Middle frontal gyrus (tissue), 1 donor: ENCODE results near the gene TAF15.

Experiments used
- DNase-seq: peaks from one replicate; pipeline ENCODE4 v3.0.0-alpha.2; 2015; ENCODE audit warnings: low spot score; ENCODE audit errors: extremely low spot score

TAF15 gene

DNA sequence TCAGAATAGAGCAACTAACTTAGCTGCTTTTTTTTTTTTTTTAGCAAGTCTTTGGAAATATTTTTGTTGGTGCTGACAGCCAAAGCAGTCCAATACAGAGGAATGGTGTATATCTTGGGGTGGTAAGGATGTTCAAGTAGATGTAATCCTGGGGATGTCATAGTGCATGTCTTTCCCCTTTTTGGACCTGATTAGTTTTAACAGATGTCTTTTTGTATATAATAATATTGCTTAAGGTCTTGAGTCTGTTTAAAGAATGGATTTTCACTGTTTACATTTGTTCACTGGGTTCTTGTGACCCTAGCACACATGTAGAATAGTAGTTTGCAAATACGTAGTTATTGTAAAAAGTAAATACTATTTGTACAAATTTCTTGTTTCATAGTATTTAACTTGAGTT lies 7.9 kb downstream of the TAF15 start:
- DNase-seq = no peak

DNA sequence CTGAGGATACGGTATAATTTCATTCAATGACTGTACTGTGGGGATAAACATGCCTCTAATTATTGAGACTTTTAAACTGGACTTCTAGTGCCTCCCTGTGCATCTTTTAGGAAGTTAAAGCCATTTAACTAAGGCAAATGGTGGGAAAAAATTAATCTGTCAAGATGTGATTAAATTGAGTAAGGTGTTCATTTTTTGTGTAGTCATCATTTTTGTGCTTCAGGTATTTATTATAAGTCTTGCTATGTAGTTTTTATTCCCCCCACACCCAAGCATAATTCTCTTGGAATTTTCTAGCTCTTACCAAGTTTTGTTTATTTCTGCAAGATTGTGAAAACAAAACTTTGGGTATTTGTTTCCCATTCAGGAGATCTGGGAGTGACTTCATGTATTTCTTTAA lies 10.2 kb downstream of the TAF15 start:
- DNase-seq = no peak

DNA sequence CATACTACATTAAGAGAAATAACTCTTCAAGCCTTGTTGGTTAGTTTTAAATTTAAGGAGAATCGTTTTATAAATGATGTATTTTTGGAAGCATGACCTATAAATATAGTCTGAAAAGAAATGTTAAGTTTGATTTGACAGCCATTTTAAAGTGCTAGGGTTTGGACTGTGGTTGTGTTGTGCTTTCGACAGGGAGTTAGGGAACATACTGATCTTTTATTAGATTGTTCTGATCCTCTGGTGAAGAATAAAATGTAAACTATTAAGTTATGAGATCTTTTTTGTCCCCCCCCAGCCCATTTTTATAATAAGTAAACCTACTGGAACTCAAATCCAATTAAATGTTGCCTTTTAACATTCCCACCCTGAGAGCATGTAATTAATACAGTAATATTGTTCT lies 12.0 kb downstream of the TAF15 start:
- no peak for DNase-seq

DNA sequence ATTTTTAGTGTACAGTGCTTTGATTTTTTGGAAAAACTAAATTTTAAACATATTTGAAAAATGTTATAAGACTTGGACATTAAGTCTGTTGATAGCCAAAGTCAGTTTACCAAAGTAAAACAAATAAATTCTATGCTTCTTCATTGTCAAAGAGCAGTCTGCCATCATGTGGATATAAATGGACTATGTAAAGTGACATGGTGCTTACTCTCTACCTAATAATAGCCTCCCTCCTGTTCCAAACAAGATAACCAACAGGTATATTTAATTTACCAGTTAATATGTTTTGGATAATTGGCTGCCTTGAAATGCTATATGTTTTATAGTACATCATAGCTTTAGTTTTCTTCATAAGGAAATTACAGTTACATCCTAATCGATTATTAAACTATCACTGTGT lies 15.9 kb downstream of the TAF15 start:
- DNase-seq = no peak

DNA sequence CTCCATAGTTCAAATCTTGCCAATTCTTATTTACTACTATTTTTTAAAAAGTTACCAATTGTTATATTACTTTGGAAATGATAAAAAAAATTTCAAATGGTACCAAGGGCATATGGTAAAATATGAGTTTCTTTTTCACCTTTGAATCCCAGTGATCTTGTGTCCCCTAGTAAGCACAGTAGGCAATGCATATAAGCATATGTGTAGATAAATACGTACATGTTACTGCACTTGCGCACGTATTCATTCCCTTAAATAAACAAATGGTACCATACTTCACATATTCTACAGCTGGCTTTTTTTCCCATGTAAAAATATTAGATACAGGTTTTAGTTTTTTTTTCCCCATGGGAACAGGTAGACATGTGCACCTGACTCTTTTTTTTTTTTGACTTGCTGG lies 31.8 kb downstream of the TAF15 start:
- DNase-seq = no peak

DNA sequence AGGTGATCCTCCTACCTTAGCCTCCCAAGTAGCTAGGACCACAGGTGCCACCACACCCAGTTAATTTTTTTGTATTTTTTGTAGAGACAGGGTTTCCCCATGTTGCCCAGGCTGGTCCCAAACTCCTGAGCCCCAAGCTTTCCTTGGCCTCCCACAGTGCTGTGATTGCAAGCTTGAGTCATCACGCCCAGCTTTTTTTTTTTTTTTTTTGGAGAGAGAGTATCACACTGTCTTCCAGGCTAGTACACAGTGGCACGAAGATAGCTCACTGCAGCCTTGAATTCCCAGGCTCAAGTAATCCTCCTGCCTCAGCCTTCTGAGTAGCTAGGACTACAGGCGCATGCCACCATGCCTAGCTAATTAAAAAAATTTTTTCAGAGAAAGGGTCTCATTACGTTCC lies 32.2 kb downstream of the TAF15 start:
- no peak for DNase-seq

DNA sequence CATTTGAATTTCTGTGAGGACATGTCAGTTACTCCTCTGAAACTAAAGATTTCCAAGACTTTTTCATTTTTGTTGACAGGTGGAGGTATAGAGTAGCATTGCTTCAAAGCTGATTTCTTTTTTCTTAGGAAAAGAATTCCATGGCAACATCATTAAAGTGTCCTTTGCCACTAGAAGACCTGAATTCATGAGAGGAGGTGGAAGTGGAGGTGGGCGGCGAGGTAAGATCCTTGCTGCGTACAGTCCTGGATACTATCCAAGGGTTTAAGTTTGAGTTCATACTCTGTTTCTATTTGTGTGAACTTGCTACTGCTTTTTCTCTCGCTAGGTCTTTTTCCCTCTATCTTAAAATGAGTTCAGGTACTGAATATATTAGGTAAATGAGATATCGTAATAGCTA lies 33.0 kb downstream of the TAF15 start:
- no peak for DNase-seq

DNA sequence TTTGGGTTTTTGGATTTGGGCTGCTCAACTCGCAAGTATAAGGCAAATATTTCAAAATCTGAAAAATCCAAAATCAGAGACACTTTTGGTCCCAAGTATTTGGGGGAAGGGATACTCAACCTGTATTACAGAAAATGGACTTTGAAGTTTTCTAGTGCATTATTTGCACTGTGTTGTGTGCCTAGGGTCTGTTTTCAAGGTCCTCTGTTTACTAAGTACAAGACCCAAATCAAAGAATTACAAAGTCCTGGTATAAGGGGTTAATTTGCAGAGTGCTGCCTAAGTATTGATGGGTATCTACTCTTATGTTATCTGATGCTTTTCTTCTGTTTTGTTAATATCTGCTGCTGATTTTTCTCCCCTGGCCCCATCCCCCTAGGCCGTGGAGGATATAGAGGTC lies 34.4 kb downstream of the TAF15 start:
- DNase-seq = no peak

DNA sequence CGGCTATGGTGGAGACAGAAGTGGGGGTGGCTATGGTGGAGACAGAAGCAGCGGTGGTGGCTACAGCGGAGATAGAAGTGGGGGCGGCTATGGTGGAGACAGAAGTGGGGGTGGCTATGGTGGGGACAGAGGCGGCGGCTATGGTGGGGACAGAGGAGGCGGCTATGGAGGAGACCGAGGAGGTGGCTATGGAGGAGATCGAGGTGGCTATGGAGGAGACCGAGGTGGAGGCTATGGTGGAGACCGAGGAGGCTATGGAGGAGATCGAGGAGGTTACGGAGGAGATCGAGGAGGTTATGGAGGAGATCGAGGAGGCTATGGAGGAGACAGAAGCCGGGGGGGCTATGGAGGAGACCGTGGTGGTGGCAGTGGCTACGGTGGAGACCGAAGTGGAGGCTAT lies 35.3 kb downstream of the TAF15 start:
- DNase-seq = no peak

DNA sequence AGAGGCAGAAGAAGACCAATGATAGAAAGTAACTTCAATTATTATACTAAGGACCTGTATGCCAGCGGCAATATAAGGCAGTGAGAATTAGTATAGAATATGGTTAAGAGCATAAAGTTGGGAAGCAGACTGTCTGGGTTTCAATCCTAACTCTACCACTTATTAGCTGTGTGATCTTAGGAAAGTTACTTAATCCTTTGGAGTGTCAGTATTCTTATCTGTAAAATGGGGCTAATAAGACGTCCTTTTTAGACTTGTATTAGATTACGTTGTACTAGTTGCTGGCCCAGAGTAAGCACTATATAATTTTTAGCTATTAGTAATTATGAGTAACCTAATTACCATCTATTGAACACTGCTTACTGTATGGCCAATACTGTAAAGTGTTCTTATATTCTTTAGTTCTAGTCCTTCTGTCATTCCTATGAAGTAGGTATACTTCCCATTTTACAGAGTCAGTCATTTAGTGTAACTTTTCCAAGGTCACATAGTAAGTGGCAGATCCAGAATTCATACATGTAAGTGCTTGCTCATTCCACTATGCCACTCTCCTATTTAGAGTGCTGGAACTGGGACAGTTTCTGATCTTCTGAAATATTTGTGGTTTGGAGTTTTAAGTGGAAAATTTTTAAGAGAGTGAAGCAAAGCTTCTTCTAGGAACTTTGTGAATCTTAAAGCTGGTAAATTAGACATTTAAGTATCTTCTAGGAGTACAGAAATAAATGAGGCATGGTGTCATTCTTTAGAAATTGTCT lies 36.9 kb downstream of the TAF15 start:
- DNase-seq = no peak

DNA sequence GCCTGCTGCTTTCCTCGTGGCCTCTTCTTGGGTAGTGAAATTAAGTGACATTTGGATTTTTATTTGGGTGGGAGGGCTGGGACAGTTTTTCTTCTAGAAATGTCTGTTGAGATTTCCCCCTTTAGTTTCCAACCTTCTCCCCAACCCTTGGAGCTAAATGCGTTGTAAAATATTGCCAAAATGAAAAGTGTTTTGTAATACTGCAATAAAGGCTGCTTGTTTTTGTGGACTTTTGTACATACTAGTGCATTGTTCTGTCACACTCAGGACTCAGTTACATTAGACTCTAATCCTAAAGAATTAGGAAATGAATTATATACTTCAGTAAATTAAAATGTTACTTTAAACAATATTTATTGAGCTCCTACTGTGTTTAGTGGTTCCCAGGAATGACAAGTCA lies 37.7 kb downstream of the TAF15 start:
- no peak for DNase-seq

DNA sequence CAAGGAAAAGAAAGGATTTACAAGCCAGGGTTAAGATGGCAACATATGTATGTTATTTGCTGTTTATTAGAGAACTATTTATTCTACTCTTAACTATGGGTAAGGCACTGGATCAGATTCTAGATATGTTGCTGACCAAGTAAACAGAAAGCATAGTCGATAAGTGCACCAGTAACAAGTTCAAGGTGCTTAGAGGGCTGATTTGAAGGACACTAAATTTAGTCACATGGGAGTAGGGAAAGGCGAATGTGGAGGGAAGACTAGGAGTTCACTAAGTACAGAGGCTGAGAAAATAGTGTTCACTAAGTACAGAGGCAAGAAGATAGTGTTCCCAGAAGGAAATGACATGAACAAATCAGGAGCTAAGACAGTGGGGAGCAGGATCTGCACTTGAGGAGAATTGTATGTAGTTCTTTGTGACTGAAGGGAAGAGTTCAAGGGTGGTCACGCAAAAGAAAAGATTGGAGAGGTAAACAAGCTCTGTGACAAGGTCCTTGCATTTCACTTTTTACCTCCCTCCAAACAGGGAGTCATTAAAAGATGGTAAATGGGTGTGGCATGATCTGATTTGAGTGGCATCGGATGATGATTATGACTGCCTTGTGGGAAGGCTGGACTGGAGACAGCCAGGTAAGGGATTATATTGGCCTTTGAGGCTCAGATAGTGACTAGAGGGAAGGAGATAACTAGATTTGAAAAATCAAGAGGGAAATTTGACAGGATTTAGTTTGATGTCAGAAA lies 38.5 kb downstream of the TAF15 start:
- DNase-seq = no peak

DNA sequence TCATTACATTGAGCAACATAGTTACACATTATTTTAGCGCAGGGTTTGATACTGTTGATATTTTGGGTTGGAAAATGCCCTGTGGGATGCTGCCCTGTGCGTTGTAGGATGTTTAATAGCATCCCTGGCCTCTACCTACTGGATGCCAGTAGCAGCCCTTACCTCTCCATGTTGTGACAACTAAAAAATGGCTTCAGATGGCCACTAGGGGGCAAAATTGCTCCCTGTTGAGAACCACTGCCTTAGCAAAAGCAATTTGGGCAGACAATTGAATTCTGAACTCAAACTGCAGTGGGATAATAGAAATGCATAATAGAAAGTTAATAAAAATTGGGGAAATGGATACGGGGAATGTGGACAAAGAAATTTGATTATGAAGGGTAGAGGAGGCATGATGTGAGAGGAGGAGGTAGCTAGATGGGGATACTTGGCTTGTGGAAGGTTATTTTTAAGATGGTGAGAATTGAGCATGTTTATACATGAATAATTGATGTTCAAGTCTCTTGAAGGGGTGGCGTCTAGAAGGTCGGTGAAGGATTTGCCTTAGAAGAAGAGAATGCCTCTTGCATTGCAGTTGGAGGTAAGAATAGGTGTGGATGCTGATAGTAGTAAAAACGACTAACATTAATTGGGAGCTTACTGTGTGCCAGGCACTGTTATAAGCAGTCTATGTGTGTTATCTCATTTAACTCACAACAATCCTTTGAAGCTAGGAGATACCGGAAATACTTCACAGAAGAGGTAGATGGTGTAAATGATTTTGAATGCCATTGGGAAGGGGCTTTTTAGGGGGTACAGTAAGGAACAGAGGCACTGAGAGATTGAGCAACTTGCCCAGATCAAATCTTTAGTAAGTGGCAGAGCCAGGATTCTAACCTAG lies 40.4 kb downstream of the TAF15 start:
- peak; percentile 29 for DNase-seq

DNA sequence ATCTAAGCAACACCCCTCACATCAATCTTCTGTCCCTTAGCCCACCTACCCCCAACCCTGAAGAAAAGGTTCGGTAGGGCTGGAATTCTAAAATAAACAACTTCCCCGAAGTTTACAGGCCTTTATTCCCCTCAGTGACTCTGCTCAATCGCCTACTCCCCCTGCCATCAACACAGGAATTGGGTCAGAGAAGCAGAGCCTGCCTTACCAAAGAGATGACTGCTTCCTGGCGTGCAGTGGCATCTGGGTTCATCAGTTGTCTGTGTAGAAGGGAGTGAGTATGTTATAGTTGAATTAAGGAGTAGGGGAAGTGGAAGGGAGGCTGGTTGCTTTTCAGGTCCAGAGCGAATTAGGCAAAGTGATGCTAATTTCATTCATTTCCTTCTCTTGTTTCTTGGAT lies 46.7 kb downstream of the TAF15 start:
- no peak for DNase-seq

DNA sequence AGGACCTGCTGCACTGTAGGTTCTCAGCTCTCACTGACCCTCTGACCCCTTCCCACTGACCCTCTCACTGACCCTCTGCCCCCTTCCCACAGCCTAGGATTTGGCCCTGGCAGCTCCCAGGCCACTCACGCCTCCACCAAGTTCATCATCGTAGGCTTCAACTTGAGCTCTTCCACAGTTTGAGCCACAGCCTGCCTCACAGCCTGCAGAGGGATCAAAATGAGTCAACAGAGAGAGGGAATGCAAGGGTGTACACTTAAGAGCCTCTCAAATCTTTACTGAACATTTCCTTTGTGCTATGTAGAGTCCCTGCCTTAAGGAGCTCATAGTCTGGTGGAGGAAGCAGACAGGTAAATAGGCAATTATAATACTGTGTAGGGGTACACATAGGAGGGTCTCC lies 47.3 kb downstream of the TAF15 start:
- DNase-seq = no peak

DNA sequence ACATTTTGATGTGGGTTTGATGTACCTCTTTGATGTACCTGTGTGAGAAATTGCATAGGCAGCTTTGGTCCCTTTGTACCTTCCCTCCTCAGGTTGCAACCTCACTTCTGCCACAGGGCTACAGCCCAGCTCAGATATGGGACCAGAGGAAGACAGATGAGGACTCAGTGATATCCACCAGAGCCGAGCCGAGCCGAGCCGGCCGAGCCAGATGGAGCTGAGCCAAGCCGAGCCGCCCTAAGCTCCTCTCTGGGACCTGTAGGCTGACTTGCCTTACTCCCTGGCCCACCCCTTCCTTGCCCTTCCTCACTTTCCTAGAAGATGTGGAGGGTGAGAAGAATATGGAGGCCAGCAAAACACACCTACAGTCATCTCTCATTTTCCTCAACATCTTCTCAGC lies 55.6 kb downstream of the TAF15 start:
- no peak for DNase-seq

DNA sequence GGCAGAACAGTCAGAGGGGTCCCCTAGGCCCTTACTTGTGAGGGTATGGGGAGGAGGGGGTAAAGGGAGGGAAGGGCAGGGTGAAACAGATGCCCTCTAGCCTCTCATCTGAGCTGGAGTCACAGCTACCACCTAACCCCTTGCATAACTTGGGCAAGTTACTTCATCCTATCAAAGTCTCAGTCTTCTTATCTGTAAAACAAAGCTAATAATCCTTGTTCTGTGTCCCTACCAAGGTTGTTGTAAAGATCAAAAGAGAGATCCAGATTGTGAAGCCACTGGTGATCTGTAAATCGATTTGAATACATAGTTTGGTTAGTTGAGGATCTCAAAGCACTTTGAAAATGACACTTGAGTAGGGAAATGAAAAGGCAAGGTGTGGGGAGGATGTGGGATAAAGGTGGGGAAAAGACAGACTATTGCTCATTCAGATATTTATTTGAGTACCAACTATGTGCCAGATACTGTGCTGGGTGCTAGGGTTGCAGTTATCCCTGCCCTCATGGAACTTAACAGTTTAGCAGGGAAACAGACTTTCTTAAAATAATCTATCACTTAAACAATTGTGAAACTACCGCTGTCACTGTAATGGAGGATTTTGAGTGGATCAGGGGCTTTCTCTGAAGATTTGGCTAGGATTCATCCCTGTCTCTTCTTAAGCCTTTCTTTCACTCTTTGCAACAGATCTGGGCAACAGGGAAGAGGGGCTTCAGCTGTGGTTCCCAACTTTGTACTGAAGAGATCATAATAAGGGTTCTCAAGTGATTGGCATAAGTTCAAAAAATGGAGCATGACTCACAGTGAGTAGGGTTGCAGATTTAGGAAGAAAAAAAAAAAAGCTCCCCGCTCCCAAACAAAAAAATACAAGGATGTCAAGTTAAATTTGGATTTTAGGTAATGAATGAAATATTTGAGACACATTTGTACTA lies 56.4 kb downstream of the TAF15 start:
- DNase-seq = no peak

DNA sequence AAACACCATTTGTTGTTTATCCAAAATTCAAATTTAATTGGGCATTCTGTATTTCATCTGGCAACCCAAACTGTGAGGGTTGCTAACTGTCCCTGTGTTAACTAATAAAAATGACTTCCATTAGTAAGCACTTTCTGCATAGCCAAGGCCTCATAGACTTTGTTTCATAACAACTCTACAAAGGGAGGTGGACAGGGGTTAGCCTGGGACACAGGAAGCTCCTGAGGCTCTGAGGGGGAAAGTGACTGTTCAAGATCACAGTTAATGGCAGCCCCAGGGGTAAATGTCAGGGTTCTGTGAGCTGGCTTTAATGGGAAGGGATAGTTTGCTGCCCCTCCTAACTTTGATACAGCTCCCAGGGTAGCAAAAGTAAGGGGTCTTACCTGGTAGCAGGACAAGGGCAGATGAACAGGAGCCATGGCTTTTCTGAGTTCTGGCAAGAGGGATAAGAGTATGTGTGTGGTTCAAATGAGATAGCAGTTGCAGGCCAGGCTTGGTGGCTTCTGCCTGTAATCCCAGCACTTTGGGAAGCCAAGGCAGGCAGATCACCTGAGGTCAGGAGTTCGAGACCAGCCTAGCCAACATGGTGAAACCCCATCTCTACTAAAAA lies 57.2 kb downstream of the TAF15 start:
- no peak for DNase-seq

DNA sequence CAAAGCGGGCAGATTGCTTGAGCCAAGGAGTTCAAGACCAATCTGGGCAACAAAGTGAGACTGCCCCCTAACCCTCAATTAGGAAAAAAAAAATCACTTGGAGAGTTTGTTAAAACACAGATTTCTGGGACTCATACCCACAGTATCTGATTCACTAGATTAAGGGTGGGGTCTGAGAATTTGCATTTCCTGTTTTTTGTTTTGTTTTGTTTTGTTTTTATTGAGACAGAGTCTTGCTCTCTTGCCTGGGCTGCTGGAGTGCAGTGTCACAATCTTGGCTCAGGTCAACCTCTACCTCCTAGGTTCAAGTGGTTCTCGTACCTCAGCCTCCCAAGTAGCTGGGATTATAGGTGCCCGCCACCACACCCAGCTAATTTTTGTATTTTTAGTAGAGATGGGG lies 58.3 kb downstream of the TAF15 start:
- no peak for DNase-seq

DNA sequence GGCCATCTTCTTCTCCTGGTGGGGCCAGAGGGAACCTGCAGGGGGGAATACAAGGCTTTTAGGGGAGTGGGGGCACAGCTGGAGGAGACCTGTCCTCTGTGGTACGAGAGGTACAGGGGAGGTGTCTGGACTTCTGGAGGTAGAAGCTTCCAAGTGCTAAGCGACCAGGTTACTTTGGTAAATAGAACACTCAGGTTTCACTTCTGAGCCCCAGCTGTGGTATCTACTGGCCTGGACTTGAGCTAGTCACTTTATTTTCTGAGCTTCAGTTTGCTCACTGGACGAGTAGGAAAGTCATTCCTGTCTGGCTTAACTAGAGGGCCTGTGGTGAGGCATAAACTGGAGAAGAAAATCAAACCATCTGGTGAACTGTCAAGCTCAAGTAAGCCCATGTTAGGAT lies 59.5 kb downstream of the TAF15 start, which contains the start of gene HEATR9:
Gene HEATR9, minus strand, starts transcription at position 155 of the 400 bp plus-strand sequence. Its CDS starts 149 bp downstream, at position 6.
- DNase-seq = no peak
